GF-D8 (cell line): ENCODE measurements around the gene FAM53B.
A peak's percentile ranks its signal among the peaks of the same experiment; 100 is the strongest.
"Not testable (repeated sequence)": the region's sequence is repeated elsewhere in the genome, so short reads cannot be mapped to it uniquely, and the experiment has no call there.

Experiments
- DNase-seq: peaks from one replicate; lab custom pipeline; 2025; lab: John Stamatoyannopoulos, UW

FAM53B gene

GRCh38 chr10:124597846-124598165, 146.4 kb downstream of the FAM53B start:
- no peak for DNase-seq

GRCh38 chr10:124596962-124597845, 147.0 kb downstream of the FAM53B start:
- no peak for DNase-seq

DNA sequence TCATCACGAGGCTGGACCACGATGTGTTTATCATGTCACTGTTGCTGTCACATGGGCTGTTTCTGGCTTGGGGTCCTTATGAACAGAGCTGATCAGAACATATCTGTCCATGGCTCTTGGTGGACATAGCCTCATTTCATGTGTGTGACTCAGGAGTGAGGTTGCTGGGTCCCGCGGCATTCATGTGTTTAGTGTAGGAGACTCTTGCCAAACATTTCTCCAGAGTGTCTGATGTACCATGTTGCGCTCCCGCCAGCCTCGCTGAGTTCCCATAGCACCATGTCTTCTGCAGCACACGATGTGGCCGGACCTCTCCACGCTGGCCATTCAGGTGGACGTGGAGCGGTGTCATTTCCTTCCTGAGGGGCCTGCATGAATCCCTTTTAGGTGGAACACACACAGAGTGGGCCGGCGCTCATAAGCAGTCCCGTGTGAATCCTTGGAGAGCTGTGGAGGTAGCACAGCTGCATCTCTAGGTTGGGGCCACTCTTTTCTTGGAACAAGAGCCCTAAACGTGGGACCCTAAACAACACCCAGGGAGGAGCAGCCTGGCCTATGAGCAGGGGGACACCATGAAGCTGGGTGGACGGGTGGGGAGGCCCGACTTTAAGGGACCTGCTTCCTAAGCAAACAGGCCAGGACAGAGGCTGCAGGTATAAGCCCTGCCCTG, 147.9 kb downstream of the FAM53B start:
- DNase-seq = no peak

- DNase-seq = peak; percentile 45
Observed at GRCh38 chr10:124595143-124595883, 148.9 kb downstream of the FAM53B start.

- DNase-seq = no peak
Observed at GRCh38 chr10:124594240-124594639, 149.9 kb downstream of the FAM53B start.

DNA sequence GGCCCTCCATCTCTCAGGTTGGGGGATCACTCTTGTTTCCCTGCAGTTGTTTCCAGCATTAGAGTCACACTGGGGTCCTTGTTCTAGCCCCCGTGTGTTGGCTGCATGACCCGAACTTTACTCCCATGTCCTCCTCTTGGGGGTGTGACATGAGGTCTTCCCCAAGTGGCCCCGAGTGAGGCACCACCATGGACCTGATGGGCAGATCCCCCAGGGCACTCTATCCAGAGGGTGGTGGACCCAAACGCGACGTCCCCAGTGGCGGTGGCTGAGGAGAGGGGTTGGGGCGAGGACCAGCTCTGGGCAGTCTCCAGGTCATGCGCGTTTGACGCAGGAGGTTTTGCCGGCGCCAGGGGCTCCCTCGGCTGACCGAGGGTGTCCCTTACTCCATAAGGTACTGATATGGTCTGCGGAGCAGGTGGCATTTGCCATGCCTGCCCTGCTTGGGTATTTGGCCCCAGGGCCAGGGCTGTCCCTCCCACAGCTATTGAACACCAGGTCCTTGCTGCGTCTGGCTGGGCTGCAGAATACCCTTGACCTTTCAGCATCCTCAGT, 150.7 kb downstream of the FAM53B start:
- DNase-seq = no peak

DNA sequence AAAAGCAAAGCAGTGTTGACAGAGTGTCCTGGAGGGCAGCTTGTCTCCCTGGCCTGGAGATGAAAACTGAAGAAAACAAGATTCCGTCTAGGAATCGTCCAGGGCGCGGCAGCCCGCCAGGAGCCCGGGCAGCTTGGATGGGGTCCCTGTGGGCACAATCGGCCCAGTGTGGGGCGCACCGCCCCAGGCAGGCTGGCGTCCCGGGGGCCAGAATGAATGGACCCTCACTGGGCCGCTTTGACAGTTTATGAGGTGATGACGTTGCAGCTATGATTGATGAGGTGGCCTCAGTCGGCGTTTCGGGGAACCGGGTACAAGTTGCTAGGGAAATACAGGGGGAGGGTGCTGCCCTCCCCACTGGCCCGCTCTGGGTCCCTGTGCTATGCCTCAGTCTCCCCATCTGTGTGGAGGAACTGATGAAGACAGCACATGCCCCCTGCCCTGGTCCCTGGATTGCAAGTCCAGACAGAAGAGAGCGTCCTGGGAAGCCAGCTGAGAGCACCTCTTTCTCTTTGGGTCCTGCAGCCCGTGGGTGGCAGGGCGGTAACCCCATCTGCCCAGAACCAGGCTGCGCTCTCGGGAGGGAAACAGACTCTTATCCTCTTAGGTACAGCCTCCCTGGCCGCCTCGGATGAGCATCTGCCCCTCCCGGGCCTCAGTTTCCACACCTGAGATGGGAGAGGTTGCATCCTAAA, 151.3 kb downstream of the FAM53B start:
- DNase-seq = no peak

- no peak for DNase-seq
Observed at GRCh38 chr10:124592101-124592500, 152.1 kb downstream of the FAM53B start.

GRCh38 chr10:124591123-124591495, 153.1 kb downstream of the FAM53B start:
- no peak for DNase-seq

DNA sequence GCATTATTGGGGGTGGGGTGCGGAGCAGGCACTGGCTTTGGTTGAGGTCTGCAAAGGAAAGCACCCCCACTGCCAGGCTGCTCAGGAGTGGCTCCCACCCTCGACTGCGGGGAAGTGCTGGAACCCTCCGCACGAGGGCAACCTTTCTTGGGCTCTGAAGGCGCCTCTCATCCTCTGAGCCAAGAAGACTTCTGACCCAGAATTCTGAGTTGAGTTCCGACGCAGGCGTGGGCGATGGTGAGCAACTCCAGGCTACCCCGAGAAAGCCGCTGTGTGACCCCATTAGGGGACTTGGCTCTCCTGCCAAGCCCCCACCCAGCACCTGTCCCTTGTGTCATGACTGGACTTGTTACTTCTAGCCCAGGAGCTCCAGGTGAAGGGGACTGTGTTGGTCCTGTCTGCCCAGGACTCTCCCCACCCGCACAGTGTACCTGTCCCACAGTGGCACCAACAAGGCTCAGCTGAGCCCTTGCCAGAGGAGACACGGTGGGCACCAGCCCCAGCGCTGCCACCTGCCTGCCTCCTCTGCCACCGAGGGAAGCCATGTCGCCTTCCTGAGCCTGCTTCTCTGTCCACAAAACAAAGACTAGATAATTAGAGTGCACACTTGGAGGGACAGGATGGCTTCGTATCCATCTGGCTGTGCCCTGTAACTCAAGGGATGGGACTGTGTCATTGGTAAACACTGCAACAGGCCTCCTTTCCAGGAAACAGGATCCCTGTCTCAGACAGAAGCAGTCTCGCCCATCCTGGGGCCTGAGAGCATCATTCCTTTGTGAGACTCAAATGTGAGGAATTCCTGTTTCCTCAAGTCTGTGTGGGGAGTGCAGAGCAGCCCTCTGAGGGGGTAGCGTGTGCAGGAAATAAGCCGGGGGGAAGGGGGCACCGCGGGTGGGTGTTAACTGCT, 153.7 kb downstream of the FAM53B start:
- DNase-seq = no peak

DNA sequence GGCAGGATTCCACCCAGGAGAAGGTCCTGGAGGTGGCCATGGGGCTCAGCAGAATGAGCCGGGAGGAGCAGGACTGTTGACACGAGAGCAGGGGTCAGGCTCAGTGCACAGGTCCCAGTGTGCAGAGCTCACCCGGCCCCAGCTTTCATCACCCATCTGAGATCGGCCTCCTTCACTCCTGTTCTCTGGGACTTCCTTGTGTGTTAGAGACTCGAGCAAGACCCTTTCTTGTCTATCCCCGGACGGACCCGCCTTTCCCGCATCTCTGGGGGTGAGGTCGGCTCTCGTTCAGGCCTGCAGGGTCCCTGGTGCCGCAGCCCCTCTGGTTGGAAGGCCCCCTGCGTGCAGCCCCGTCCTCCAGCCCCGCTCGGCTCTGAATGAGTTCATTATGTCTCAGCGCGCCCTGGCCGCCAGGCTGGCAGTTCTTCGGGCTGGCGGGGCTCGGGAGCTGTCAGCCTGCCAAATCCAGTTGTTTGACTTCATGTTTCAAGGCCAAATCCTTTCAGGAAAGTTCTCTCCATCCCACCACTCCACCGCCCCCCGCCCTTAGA, 154.6 kb downstream of the FAM53B start:
- no peak for DNase-seq

GRCh38 chr10:124588736-124589490, 155.3 kb downstream of the FAM53B start:
- no peak for DNase-seq

- DNase-seq = not testable (repeated sequence)
Observed at GRCh38 chr10:124588341-124588735, 155.8 kb downstream of the FAM53B start.

- no peak for DNase-seq
Observed at GRCh38 chr10:124587811-124588211, 156.4 kb downstream of the FAM53B start.

DNA sequence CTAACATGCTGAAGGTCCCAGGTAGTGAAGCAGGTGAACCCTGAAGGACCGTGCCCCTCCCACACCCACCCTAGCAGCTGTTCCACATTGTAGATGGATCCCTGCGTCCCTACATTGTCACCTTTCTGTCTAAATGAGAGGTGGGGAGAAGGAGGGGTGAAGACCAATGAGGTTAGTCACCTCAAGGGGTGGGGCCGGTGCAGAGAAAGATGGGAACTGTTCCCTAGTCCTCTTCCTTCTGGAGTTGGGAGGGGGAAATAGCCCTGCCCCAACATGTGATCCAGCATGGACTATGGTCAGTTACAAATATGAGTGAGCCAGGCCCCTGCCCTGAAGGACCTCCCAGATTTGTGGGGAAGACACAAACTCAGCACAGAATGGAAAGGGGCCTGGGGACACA, 158.0 kb downstream of the FAM53B start:
- DNase-seq = no peak

DNA sequence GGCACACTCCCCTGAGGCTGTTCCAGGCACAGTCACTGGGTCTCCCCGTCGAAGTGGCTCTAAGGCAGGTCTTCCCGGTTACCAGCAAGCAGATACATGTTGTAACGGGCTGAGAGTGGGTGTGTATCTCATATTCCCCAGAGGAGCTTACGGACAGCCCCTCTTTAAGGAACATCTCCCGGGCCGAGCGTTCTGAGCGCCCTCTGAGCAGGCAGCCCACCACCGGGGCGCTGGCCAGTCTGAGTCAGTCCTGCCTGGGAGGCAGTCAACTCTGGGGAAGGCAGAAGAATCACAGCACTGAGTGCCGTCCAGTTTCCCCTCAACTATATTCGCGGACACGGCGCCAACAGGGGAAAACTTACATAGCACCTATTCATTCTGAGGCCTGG, 165.2 kb downstream of the FAM53B start:
- DNase-seq = no peak

GRCh38 chr10:124578231-124579010, 165.8 kb downstream of the FAM53B start:
- no peak for DNase-seq

DNA sequence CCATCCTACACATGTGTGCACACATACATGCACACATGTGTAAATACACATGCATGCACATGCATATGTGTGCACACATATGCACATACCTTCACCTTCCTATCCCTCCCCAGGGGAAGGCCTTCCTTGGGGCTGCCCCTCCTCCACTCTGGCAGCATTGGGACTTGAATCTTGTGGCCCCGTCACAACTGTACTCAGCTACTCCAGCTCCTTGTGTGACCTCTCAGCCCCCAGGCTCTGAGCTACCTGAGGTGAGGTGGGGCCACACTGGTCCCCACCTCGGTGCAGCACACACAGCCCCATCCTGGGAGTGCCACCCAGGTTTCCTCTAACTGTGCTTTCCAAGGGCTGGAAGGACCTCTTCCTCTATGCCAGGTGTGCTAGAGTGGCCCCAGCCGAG, 166.5 kb downstream of the FAM53B start:
- no peak for DNase-seq
